CD4-positive, alpha-beta T cell (primary cell): ENCODE data around the gene COX10. TPM values are rescaled to one million over a fixed set of nuclear protein-coding genes. Genes with fewer than 3 reads are reported as not detected.

Experiments used
- ATAC-seq: fragments of 200-7000 bp; cut with Tn5 transposase; one replicate; pipeline ENCODE4 v1.10.0; 2022; ENCODE audit warnings: mild to moderate bottlenecking; ENCODE audit not compliant: poor library complexity
- CTCF ChIA-PET: fragments of 350-600 bp; sonication (Branson Sonifier 250); formaldehyde crosslinking; loops from one replicate; lab custom pipeline; 2021; ENCODE audit warnings: antibody characterized with exemption, inconsistent platforms; lab: Charles Lee
- POLR2A ChIA-PET: fragments of 350-600 bp; sonication (Branson Sonifier 250); formaldehyde crosslinking; loops from one replicate; lab custom pipeline; 2021; ENCODE audit warnings: antibody characterized with exemption, inconsistent platforms; lab: Charles Lee
- DNase-seq, 14 experiments: peaks; one replicate each; pipeline ENCODE4 v3.0.0-alpha.2; 2013 to 2020; ENCODE audit warnings: mixed read lengths in 2 of 14
- H3K27ac ChIP-seq, 2 donors: one replicate each; pipeline versions ENCODE4 v1.5.1 to v1.7.0; 2013; ENCODE audit warnings: low read length in 2 of 2, low read depth in 1 of 2, mild to moderate bottlenecking in 1 of 2
- H3K27me3 ChIP-seq, 2 experiments: 1 replicate in 1 of 2; 2 replicates in 1 of 2; pipeline versions ENCODE4 v1.6.1 to v1.7.0; 2013; ENCODE audit warnings: low read length in 2 of 2, control low read depth in 1 of 2, mild to moderate bottlenecking in 1 of 2, moderate library complexity in 1 of 2; ENCODE audit not compliant: insufficient read depth in 2 of 2, control insufficient read depth in 1 of 2
- H3K36me3 ChIP-seq: one replicate; pipeline ENCODE4 v1.6.1; 2013; ENCODE audit warnings: low read length, control low read depth; ENCODE audit not compliant: insufficient read depth
- H3K4me1 ChIP-seq: one replicate; pipeline ENCODE4 v1.6.1; 2013; ENCODE audit warnings: low read length, control low read depth; ENCODE audit not compliant: insufficient read depth
- H3K4me3 ChIP-seq: one replicate; pipeline ENCODE4 v1.5.1; 2013; ENCODE audit warnings: mild to moderate bottlenecking, low read length, moderate library complexity
- H3K9me3 ChIP-seq, 2 experiments: 1 replicate in 1 of 2; 2 replicates in 1 of 2; pipeline versions ENCODE4 v1.6.1 to v1.7.0; 2013; ENCODE audit warnings: low read length in 2 of 2, mild to moderate bottlenecking in 2 of 2, control low read depth in 1 of 2, moderate library complexity in 1 of 2; ENCODE audit not compliant: control insufficient read depth in 1 of 2, insufficient read depth in 1 of 2
- H3K27ac Mint-ChIP-seq: one replicate; pipeline ENCODE4 v1.8.0; 2020; ENCODE audit warnings: mixed read lengths
- H3K27me3 Mint-ChIP-seq: one replicate; pipeline ENCODE4 v1.8.0; 2021; ENCODE audit warnings: mixed read lengths
- H3K36me3 Mint-ChIP-seq: one replicate; pipeline ENCODE4 v1.8.0; 2021; ENCODE audit warnings: low read depth, mixed read lengths
- H3K4me1 Mint-ChIP-seq: one replicate; pipeline ENCODE4 v1.8.0; 2021; ENCODE audit warnings: low read depth, mixed read lengths
- H3K4me3 Mint-ChIP-seq: one replicate; pipeline ENCODE4 v1.8.0; 2020; ENCODE audit warnings: mild to moderate bottlenecking, mixed read lengths
- H3K9me3 Mint-ChIP-seq: one replicate; pipeline ENCODE4 v1.8.0; 2020; ENCODE audit warnings: mixed read lengths
- CTCF ChIP-seq: fragments of 200-600 bp; IDR thresholded peaks from one replicate; pipeline ENCODE4 v1.8.0; 2022; ENCODE audit warnings: antibody characterized with exemption, mild to moderate bottlenecking
- intact Hi-C, 2 experiments: fragments of 100-400 bp; cut with DNase I in 1 of 2; cut with micrococcal nuclease in 1 of 2; formaldehyde crosslinking; loops; one replicate each; pipeline versions ENCODE4 v1.15.1 to v1.9.0; 2023 to 2025; cut with DNase I, micrococcal nuclease
- total RNA-seq, 174 experiments: library from RNA in 2 of 174; stranded (reverse) in 2 of 174; gene quantifications; one replicate each; pipeline ENCODE4 v1.2.3 and lab custom pipeline; 2021 to 2026

Gene COX10
- total RNA-seq, 2 experiments from 2014 or later, result 9.1 to 9.9 TPM

- H3K27me3 Mint-ChIP-seq, result no peaks in the 10 kb centered on the region
- Histone ChIP-seq H3K36me3 (no peaks in the 10 kb centered on the region), H3K9me3 (no peaks in the 10 kb centered on the region), H3K27ac (no peak overlapping the region), H3K27me3 (no peaks in the 10 kb centered on the region), H3K4me1 (peaks cover 22% of the 10 kb centered on the region), H3K4me3 (no peak overlapping the region)
- no peak overlapping the region for H3K4me3 Mint-ChIP-seq
- DNase-seq (no peak), ATAC-seq (no peak)
- H3K27ac Mint-ChIP-seq, result no peak overlapping the region
- POLR2A ChIA-PET, result interaction anchor here (3.4 kb wide), 1 partner anchor 234 kb away, joined by 20 read pairs; the partner anchor contains the start of gene HS3ST3B1
- peaks cover 62% of the 10 kb centered on the region for H3K36me3 Mint-ChIP-seq
- no peaks in the 10 kb centered on the region for H3K9me3 Mint-ChIP-seq
- CTCF ChIA-PET, result no interaction called here
- intact Hi-C loops, result loop anchor here in 1 of 2 experiments (10.0 kb wide), 1 partner anchor 1043 kb away; no protein-coding TSS in a partner anchor
- H3K4me1 Mint-ChIP-seq, result peaks cover 60% of the 10 kb centered on the region
- no peak for TF ChIP-seq CTCF
Measured at GRCh38 chr17:14067347-14067746, 2.0 kb upstream of the COX10 start.

GRCh38 chr17:14068542-14069250 lies 608 bp upstream of the COX10 start:
- Histone ChIP-seq H3K27ac (no peak overlapping the region), H3K27me3 (no peaks in the 10 kb centered on the region), H3K9me3 (no peaks in the 10 kb centered on the region), H3K36me3 (no peaks in the 10 kb centered on the region), H3K4me1 (peaks cover 22% of the 10 kb centered on the region), H3K4me3 (peak overlapping the region; percentile 89)
- ATAC-seq (peak; percentile 16), DNase-seq (no peak)
- TF ChIP-seq CTCF, result no peak
- H3K9me3 Mint-ChIP-seq, result no peaks in the 10 kb centered on the region
- peak overlapping the region; percentile 92 for H3K27ac Mint-ChIP-seq
- no peaks in the 10 kb centered on the region for H3K27me3 Mint-ChIP-seq
- H3K36me3 Mint-ChIP-seq, result peaks cover 67% of the 10 kb centered on the region
- ChIA-PET CTCF (interaction anchor here (1.0 to 1.4 kb wide), 2 partner anchors 231 to 233 kb away, joined by 3 to 6 read pairs; partner anchors contain the start of gene HS3ST3B1), POLR2A (interaction anchor here (1.5 to 3.4 kb wide), 2 partner anchors 231 to 233 kb away, joined by 3 to 20 read pairs; partner anchors contain the start of gene HS3ST3B1)
- peak overlapping the region; percentile 97 for H3K4me3 Mint-ChIP-seq
- H3K4me1 Mint-ChIP-seq, result peaks cover 66% of the 10 kb centered on the region
- intact Hi-C loops, result loop anchor here (1.0 to 10.0 kb wide), 5 partner anchors 132 to 1044 kb away; no protein-coding TSS in a partner anchor

GRCh38 chr17:14070344-14070984 lies 1.2 kb downstream of the COX10 start:
- ATAC-seq (no peak), DNase-seq (no peak)
- Histone ChIP-seq H3K27me3 (no peaks in the 10 kb centered on the region), H3K36me3 (peaks cover 14% of the 10 kb centered on the region), H3K4me1 (peaks cover 22% of the 10 kb centered on the region), H3K4me3 (peak overlapping the region; percentile 89), H3K9me3 (no peaks in the 10 kb centered on the region), H3K27ac (no peak overlapping the region)
- Mint-ChIP-seq H3K4me3 (peak overlapping the region; percentile 97), H3K27ac (peak overlapping the region; percentile 92), H3K9me3 (no peaks in the 10 kb centered on the region), H3K36me3 (peaks cover 66% of the 10 kb centered on the region), H3K27me3 (no peaks in the 10 kb centered on the region), H3K4me1 (peaks cover 57% of the 10 kb centered on the region)
- intact Hi-C loops, result no loop called here
- POLR2A ChIA-PET, result interaction anchor here (0.6 to 3.4 kb wide), 4 partner anchors 14 to 231 kb away, joined by 3 to 20 read pairs (median 4); partner anchors contain the start of gene HS3ST3B1
- no peak for TF ChIP-seq CTCF
- CTCF ChIA-PET, result no interaction called here
